GM18508 (cell line): ENCODE results near the gene VPS39.

Experiments used
- ATAC-seq: cut with Tn5 transposase; IDR thresholded peaks from one replicate; pipeline ENCODE4 v1.9.1; 2021; ENCODE audit warnings: moderate number of reproducible peaks; ENCODE audit not compliant: insufficient read depth, unreplicated experiment

The VPS39 gene

DNA sequence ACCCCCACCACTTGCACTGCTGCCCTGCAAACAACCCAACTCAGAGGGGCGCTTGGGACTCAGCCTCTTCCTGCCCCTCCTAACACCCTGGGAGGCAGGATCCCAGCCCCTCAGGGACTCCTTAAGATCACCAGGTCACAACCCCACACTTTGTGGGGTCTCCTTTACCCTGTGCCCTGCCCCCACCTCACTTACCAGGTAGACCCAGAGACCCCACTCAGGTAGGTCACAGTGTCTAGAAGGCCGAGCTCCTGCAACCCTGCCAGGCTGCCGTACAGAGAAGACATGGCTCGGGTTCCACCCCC lies 60.7 kb downstream of the VPS39 start:
- ATAC-seq: no peak

DNA sequence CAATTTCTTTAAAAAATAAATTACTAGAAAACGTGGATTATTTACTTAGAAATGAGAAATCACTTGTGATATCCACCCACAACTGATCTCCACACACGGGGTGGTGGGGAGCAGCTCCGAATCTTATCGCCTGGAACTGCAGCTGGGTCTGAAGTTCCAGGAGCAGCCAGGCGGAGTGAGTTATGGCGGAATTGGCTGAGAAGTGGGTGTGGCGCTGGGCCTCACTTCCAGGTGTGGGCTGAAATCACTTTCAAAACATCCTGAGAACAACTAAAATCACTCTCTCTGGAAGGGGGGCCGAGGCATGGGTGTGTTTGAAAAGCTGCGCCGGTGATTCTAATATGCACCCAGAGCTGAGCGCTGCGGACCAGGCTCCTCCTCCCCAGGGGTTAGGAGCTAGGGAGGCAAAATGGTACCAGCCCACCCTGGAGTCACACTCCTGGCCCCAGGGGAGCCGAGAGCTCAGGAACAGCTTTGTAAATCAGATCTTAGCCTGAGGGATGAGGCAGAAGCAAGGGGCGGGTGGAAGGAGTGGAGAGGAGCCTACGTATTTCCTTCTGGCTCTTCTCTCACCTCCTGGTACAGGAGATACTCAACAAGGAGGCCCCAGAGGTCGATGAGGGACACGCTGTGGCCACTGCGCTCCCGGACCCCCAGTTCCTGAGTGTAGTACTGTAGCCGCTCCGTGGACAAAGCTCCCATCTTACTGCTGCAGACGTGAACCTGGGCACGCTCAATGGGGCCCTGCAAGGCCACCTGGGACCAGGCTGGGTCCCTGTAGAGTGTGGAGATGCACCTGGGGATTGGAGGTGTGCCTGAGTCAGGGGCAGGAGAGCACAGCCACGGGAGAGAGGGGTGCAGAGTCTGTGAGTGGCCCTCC lies 61.3 kb downstream of the VPS39 start:
- ATAC-seq: no peak

DNA sequence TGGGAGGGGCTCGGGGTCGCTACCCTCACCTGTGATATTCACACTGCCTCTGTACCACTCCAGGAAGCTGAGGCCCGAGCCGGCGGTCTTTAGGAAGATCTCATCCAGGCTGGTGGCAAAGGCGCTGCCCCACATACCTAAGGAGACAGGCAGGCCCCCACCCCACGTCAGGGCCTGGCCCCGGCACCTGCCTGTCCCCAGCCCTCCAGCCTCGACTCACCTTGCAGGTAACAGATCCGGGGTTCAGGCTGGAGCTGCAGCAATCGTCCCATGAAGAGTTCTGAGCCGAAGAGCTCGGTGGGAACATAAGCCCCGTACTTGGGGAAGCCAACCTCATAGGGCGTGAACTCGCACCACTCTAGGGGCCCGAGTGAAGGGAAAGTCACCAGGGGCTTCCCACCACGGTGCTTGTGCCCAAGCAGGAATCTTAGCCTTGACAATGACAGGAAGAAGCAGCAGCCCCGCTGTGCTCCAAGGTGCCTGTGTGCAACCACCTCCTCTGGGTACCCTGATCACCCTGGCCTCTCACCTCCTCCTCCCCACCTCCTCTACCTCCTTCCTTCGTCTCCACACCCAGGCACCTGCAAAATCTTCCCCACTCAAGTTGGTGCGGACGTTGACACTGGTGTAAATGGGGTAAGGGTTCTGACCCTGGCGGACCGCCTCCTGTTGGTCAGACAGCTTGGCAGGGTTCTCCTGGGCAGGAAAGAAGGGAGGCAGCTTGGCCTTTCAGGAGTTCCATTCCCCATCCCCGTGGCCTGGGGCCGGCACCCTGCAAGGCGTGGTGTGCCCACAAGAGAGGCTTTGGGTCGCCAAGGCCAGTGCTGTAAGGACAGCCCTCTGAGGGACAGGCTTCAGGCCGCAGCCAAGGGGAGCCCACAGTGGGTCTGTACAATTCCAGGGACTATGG lies 62.3 kb downstream of the VPS39 start:
- ATAC-seq: no peak

DNA sequence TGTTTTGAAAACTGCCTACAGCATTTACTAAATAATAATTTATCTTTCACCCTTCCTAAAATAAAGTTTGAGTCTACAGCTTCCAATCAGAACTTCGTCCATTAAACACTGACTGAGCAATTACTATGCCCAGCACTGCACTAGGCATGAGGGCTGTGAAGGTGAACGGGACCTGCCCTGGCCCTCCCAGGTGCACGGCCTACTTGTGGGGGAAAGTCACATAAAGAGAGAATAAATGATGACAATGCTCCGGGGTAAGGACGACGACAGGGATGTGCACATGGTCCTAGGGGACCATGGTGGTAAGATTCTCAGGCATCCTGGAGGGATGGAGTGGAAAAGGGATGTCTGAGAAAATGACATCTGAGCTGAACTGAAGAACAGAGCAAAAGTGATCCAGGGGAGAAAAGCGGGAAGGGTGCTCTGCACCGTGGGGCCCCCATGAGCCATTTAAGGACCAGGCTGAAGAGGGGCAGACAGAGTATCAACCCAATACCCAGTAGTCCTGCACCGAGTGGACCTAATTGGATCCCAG lies 63.2 kb downstream of the VPS39 start:
- no peak for ATAC-seq

DNA sequence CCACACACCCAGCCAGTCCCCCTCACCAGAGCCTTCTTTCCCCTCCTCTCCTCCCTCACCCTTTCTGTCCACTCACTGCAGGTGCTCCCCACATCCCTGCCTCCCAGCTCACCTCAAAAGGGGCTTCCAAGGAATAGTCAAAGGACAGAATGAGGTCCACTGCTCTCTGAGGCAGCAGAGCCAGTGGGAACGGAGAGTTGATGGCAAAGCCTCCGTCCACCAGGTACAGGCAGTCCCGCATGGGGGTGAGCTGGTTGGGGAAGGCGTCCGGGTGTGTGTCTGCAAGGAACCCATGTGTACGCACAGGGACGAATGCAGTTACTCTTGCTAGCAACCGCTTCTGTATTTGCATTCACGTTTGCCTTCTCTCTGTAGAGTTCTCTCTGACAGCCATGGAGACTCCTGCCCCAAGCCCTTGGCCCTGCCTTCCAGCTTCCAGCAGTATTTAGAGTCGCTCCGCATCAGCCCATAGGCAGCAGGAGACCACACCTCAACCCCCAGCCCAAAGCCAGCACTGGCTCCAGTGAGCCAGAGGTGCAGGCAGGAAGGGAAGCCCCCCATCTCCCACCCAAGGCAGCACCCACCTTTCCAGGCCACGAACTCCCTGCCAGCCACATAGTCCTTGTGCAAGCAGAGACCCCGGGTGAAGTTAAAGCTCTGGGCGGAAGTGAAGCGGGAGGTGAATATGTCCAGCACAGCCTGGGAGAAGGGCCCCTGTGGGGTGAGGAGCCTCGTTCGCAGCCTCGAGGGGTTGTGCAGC lies 64.1 kb downstream of the VPS39 start:
- no peak for ATAC-seq

DNA sequence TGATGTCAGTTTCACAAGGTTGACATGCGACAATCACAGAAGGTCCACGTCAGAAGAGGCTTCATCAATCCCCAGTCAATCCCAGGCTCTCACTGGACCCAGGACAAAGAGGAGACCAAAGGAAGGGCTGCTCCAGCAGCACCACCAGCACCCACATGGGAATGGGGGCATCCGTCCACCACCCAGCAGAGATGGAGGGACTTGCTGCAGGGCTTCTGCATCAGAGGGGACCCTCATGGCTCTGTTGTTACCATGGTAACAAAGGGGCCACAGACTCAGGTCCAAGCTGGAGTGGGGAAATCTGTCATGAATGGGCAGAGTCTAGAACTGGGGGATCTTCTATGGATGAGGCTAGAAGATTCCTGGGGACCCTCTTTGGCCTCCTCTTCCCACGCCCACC lies 64.7 kb downstream of the VPS39 start:
- ATAC-seq: no peak

DNA sequence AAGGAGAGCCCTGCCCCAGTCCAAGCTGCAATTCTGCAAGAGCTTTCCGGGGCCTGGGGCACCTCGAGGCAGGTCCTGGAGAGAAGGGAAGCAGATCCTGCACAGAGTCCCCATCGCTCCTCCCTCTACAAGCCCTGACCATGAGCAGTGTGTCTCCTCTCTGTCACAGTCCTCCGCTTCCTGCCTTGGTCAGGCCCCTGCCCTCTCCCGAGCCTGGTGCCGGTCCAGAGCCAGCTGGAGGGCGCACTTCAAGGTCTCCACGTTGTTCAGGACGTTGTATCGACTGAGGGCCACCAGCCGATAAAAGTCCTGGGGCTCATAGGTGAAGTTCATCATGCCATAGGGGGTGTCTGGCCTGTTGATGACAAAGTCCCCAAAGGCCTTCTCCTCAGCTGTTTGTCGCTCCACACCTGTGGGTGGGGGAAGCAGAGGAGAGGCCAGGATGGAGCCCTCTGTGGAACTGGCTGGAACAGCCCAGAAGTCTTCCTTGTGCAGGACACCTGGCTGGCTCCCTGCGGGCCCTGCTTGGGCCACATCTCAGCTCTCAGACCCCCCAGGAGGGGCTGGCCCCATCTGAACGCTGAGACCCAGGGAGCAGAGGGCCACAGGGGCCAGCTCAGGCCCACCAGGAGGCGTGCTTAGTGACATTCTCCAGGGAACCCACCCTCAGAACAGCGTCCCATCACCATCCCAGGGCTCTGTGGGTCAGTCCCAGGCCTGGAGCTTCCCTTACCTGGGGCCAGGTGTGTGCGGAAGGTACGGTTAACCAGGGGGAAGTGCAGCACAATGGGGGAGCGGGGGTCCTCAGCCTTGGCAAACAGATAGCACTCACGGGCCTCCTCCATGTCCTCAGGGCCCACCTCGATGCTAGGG lies 66.1 kb downstream of the VPS39 start:
- no peak for ATAC-seq

DNA sequence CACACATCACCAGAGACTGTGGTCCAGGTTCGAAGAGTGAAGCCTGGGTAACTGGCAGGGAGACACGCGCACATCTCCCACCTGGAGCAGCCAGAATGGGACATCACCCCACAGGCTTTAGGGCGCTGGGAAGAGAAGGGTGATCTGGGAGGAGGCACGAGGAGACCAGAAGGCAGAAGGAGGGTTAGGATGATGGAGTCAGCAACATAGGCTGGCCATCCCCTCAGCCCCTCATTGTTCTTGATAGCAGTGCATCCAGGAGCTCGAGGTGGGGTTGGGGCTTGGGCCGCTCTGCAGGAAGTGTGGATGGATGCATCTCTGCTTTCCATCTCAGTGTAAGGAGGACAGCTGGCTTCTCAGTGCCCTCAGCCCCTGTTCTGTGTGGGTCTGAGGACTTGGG lies 66.9 kb downstream of the VPS39 start:
- ATAC-seq: no peak

DNA sequence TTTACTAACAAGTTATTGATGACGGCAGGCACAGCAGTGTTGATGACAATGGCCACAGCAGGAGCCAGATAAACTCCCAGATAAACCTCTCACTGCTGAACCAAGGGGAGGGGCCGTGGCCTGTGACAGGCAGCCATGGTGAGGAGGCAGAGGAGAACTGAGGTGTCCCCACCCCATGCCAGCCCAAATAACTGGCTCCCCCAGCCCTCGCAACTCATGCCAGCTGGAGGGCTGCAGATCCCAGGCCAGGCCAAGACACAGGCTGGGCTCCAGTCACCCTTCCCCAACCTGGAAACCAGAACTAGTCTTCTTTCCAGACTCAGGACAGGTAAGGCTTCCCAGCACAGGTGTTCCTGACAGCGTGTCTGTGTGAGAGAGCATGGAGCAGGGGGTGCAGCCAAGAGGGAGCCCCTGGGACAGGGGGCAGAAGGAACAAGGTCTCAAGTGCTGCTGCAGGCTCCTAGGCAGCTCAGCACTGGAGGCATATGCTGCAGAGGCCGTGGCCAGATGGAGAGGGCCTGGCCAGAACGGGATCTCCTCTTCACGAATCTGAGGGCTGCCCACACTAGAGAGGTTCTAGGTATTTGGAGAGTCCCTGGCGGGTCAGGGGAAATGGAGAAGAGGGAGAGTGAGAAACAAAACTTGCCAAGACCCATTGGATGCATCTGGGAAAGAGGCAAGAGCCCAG lies 67.6 kb downstream of the VPS39 start:
- ATAC-seq: no peak

DNA sequence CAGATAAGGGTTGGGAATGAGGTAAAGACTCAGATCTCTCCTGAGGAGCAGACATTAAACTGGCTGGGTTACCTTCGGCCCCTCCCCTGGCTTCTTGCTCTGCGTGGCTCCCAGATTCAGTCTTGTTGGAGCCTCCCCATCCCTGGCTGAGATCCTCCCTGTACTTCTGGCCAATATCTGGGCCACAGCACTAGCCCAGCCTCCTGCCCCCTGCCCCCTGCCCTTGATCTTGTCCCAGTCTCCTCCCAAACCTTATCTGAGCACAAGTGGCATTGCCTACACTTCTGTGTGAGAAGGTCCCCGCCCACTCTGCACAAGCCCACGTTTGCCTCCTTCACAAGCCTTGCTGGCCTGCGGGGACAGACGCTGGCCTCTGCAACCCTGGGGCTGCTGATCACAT lies 68.5 kb downstream of the VPS39 start:
- ATAC-seq: no peak

DNA sequence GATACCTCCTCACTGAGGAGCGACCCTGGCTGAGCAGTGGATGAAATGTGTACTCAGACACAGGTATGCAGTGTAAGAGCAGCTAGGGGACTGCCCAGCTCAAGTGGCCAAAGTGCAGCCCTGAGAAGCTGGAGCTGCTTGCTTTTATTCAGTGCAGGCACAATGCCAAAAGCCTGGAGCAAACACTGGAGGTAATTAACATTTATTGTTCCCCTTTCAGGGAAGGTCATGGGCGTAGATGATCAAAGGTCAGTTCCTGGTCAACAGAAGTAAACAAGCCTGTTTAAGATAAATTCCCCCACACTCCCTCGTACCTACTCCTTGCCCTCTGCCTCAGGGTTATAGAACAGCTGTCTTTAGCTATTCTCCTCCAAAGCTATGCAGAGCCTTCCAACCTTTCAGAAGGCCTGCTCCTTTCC lies 69.1 kb downstream of the VPS39 start:
- no peak for ATAC-seq

DNA sequence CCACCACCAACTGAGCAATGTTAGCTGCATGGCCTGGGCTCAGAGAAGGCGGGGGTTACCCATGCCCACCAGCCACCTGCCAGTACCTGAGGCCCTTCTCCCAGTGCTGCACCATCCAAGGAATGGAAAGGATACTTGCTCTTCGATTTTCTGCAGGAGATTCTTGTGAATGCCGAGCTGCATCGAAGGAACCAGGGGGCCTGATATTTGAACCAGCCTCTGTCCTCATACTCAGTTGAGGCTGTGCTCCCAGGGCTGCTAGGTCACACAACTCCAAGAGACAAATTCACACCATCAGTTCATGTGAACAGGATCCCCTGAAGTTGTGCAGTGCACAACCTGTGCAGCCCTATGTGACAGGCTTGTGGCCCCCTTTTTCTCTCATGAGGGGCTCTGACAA lies 69.7 kb downstream of the VPS39 start:
- no peak for ATAC-seq

DNA sequence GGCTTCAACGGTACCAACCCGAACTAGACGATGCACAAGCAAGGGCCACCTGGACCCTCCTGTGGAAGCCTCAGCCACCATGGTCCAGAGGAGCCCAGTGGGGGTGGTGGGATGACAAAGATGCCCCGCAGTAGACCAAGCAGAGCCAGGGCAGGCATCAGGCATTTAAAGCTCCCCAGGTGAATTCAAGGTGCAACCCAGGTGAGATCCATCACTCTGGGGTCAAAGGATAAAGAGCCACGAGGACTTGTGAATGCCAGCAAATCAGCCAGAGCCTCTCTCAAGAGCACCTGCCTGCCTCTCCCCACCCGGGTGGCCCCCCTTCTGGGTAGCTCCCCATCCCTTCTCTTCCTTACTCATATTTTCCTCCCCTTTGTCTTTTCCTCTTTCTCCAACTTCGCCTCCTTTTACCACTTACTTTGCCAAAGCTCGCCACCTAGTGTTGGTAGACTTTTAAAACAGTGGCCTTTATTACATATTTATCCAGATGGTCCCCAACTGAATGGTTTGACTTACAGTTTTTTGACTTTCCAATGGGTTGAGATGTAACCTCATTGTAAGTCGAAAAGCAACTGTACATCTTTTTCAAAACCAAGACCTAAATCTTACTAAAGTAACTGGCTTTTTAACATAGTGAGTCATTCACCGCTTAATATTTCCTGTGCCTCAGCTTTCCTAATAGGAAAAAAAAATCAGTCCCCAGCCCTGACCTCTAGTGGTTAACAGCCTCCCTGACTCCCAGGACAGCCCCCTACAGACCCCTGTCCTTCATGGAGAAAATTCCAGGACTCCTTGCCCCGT lies 70.4 kb downstream of the VPS39 start:
- no peak for ATAC-seq

DNA sequence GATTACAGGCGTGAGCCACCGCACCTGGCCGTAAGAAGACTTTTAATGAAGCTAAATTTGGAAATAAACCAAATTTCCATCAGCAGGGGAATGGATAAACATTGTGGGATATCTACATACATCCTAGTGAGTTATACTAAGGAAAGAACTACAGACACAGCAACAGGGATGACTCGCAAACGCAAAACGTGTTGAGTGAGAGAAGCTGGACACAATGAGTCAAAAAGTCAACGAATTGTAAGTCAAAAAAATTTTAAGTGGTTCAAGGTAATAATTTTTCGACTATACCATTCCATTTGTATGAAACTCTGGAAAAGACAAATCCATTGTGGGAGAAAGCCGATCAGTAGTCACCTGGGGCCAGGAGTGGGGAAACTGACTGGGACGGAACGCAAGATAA lies 71.6 kb downstream of the VPS39 start:
- no peak for ATAC-seq

DNA sequence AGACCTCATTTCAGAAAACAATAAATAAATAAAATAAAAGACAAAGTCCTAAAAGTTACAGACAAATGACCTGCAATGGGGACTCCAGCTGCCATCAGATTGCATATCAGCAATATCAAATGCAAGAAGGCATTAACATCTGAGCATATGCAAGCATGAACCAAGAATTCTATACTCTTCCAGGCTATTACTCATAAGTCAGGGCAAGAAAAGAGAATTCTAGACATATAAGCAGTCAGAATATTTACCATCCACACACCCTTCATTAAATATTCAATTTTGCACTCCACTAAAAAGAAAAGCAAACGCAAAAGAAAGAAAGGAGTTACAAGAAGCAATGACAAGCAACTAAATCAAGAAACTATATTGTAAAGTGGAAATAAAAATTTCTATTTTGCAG lies 72.8 kb downstream of the VPS39 start:
- ATAC-seq: no peak

DNA sequence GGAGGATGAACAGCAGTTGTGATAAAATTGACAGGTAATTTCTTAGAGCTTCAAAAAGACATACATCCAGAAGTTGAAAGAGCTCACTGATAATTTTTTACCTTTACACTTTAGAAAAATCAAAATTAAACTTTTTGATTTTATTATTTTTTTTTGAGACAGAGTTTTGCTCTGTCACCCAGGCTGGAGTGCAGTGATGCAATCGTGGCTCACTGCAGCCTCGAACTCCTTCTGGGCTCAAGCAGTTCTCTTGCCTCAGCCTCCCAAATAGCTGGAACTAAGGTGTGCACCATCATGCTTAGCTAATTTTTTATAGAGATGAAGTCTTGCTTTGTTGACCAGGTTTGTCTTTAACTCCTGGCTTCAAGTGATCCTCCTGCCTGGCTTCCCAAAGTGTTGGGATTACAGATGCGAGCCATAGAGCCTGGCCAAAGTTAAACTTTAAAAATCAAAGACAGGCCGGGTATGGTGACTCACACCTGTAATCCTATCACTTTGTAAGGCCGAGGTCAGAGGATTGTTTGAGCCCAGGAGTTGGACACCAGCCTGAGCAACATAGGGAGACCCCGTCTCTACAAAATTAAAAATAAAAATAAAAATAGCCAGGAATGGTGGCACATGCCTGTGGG lies 73.4 kb downstream of the VPS39 start:
- ATAC-seq: no peak

DNA sequence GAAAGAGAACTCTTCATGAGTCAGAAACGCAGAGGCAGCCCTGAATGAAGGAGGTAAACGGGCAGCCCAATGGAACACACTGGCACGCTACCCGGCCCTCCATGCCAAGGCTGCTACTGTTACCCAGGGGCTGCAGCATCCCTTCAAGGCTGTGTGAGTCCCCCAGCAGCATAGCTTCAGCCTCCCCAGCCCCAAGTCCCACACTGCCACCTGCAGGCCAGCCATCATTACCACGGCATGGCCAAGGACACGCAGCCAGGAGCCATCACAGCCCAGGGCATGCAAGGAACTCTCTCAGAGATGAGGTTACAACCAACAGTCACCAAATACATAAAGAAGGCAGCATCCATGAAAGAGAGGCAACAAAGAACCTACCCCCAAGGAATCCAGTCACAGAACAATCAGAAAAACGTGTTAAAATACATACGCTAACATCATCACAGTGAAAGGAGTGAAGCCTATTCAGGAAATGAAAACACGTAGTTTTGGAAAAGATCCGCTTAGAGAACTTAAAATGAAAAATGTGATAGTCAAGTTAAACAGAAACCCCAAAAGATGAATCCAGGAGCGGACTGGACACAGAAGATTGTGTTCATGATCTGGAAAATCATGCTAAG lies 74.1 kb downstream of the VPS39 start:
- no peak for ATAC-seq
